GM12891 (cell line): ENCODE measurements around the gene CCDC9B.

Experiments used
- POLR2A ChIP-seq: IDR thresholded peaks from 2 replicates; pipeline ENCODE4 v1.6.1; 2011; ENCODE audit warnings: low read depth, low read length, control low read depth
- SPI1 ChIP-seq: IDR thresholded peaks from 2 replicates; pipeline ENCODE4 v1.6.1; 2011; ENCODE audit warnings: low read depth, low read length, control low read depth
- TAF1 ChIP-seq: IDR thresholded peaks from 2 replicates; pipeline ENCODE4 v1.6.1; 2011; ENCODE audit warnings: low read depth, low read length, control low read depth

GRCh38 chr15:40298216-40298935 lies 42.4 kb downstream of the CCDC9B start:
- TF ChIP-seq TAF1: no peak
- TF ChIP-seq POLR2A: no peak
- no peak for TF ChIP-seq SPI1
